Mesendoderm (in vitro differentiated cells): ENCODE data around the gene ATPAF1.
A peak's percentile ranks its signal among the peaks of the same experiment; 100 is the strongest.

Experiments used
- DNase-seq: peaks from one replicate; pipeline ENCODE4 v3.0.0; 2013
- H2AK5ac ChIP-seq: 2 replicates; pipeline ENCODE4 v1.6.1; 2013; ENCODE audit warnings: low read length, inconsistent platforms
- H2BK120ac ChIP-seq: 2 replicates; pipeline ENCODE4 v1.6.1; 2013; ENCODE audit warnings: low read depth, mild to moderate bottlenecking, low read length, moderate library complexity, mixed read lengths
- H2BK15ac ChIP-seq: replicated peaks from 2 replicates; pipeline ENCODE4 v1.6.1; 2013; ENCODE audit warnings: low read depth, mild to moderate bottlenecking, moderate library complexity
- H2BK5ac ChIP-seq: 2 replicates; pipeline ENCODE4 v1.6.1; 2013; ENCODE audit warnings: low read length, inconsistent platforms
- H3K18ac ChIP-seq: 2 replicates; pipeline ENCODE4 v1.6.1; 2013; ENCODE audit warnings: mild to moderate bottlenecking, low read length, mixed read lengths
- H3K23ac ChIP-seq: one replicate; pipeline ENCODE4 v1.6.1; 2013; ENCODE audit warnings: low read length
- H3K27ac ChIP-seq: 2 replicates; pipeline ENCODE4 v1.5.1; 2013; ENCODE audit warnings: low read depth, mild to moderate bottlenecking, inconsistent platforms, low read length, moderate library complexity
- H3K27me3 ChIP-seq: 2 replicates; pipeline ENCODE4 v1.6.1; 2013; ENCODE audit warnings: low read length, control low read depth, mild to moderate bottlenecking, inconsistent platforms; ENCODE audit not compliant: insufficient read depth, poor library complexity
- H3K36me3 ChIP-seq: 2 replicates; pipeline ENCODE4 v1.6.1; 2013; ENCODE audit warnings: low read length, inconsistent platforms; ENCODE audit not compliant: control insufficient read depth, insufficient read depth
- H3K4ac ChIP-seq: one replicate; pipeline ENCODE4 v1.6.1; 2013; ENCODE audit warnings: low read depth, mild to moderate bottlenecking, low read length, moderate library complexity
- H3K4me1 ChIP-seq: 2 replicates; pipeline ENCODE4 v1.6.1; 2013; ENCODE audit warnings: low read depth, low read length, inconsistent platforms; ENCODE audit not compliant: control insufficient read depth
- H3K4me2 ChIP-seq: 2 replicates; pipeline ENCODE4 v1.6.1; 2013; ENCODE audit warnings: low read length
- H3K4me3 ChIP-seq: 2 replicates; pipeline ENCODE4 v1.5.1; 2013; ENCODE audit warnings: mild to moderate bottlenecking, low read length
- H3K56ac ChIP-seq: one replicate; pipeline ENCODE4 v1.6.1; 2013; ENCODE audit warnings: low read length
- H3K79me1 ChIP-seq: 2 replicates; pipeline ENCODE4 v1.6.1; 2013; ENCODE audit warnings: low read length, inconsistent platforms
- H3K79me2 ChIP-seq: 2 replicates; pipeline ENCODE4 v1.6.1; 2013; ENCODE audit warnings: mild to moderate bottlenecking, low read length; ENCODE audit not compliant: control insufficient read depth, insufficient read depth
- H3K9ac ChIP-seq: 2 replicates; pipeline ENCODE4 v1.6.1; 2013; ENCODE audit warnings: low read length, inconsistent platforms
- H4K5ac ChIP-seq: one replicate; pipeline ENCODE4 v1.6.1; 2013; ENCODE audit warnings: low read length
- H4K8ac ChIP-seq: one replicate; pipeline ENCODE4 v1.6.1; 2013; ENCODE audit warnings: low read depth, mild to moderate bottlenecking, control low read depth, low read length, moderate library complexity
- WGBS: extraction: QIAGEN DNeasy Blood & Tissue Kit; methylation state at CpG from one replicate; pipeline ENCODE4 v1.1.7; 2013; ENCODE audit warnings: low lambda C conversion rate, missing lambda C conversion rate; ENCODE audit not compliant: insufficient coverage; ENCODE audit errors: extremely low coverage; 5-methylcytosine and 5-hydroxymethylcytosine counted together

Gene ATPAF1

DNA sequence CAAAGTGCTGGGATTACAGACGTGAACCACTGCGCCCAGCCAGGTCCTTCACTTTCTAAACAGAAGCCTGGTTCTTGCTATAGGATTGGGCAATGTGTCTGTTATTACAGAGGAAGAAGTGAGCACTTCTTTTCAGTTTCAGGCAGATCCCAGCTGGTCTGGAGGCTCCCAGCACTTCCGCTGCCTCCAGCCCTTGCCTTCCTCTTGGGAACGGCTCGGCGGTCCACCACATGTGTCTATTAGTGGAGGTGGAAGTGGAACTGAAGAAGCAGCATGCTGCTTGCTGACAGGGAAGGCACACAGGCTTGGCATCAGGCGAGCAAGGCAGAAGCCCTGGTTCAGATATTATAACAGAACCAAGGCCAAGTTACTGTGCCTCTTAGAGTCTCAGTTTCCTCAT, 81.1 kb downstream of the ATPAF1 start:
- Histone ChIP-seq H3K4me3 (no peak overlapping the region), H3K4ac (no peak overlapping the region), H2BK5ac (no peak overlapping the region), H3K79me2 (no peaks in the 10 kb centered on the region), H3K4me1 (no peaks in the 10 kb centered on the region), H4K5ac (no peak overlapping the region), H3K27ac (no peak overlapping the region), H3K18ac (no peak overlapping the region), H2AK5ac (no peak overlapping the region), H3K36me3 (no peaks in the 10 kb centered on the region), H3K79me1 (no peaks in the 10 kb centered on the region), H3K56ac (no peak overlapping the region), H3K9ac (no peak overlapping the region), H3K4me2 (no peak overlapping the region), H2BK15ac (no peak overlapping the region), H2BK120ac (no peak overlapping the region), H3K23ac (no peak overlapping the region), H3K27me3 (no peaks in the 10 kb centered on the region), H4K8ac (no peak overlapping the region)
- no peak for DNase-seq
- WGBS = no CpG with 5 or more reads among the region's 7 CpGs

DNA sequence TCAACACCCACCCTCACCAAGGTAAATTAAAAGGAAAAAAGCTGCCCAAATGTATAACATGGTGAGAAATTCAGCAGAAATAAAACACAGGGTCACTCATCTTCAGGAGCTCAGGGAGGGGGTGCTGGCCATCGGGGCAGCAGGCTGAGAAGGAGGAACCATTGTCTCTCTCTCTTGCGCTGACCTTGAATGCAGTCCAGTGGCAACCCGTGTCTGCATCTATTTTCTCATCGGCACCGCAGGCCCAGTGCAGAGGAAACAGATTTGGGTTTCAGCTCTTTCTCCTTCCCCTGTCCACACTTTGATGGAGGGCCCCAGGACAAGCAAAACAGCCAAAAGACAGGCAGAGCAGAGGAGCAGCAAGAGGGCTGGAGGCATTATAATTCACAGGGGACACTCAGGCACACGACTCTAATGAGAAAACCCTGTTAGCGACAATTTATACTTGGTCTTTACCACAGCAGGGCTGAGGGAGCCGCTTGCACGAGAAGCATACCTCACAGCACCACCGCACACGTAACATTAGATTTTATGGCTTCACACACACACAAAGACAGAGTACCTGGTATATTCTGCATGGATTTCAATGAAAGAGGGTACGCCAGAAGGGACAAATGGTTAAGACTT, 82.7 kb downstream of the ATPAF1 start:
- H3K4me2 ChIP-seq = no peak overlapping the region
- no peak overlapping the region for H3K27ac ChIP-seq
- no peak overlapping the region for H3K56ac ChIP-seq
- no peak overlapping the region for H3K18ac ChIP-seq
- H3K79me2 ChIP-seq = no peaks in the 10 kb centered on the region
- no peaks in the 10 kb centered on the region for H3K79me1 ChIP-seq
- no peak overlapping the region for H2BK120ac ChIP-seq
- H4K8ac ChIP-seq = no peak overlapping the region
- no peak overlapping the region for H2BK5ac ChIP-seq
- no peak overlapping the region for H3K23ac ChIP-seq
- H4K5ac ChIP-seq = no peak overlapping the region
- no peaks in the 10 kb centered on the region for H3K4me1 ChIP-seq
- H3K4me3 ChIP-seq = no peak overlapping the region
- H3K9ac ChIP-seq = no peak overlapping the region
- H3K36me3 ChIP-seq = no peaks in the 10 kb centered on the region
- H3K27me3 ChIP-seq = no peaks in the 10 kb centered on the region
- no CpG with 5 or more reads among the region's 12 CpGs for WGBS
- no peak for DNase-seq
- H3K4ac ChIP-seq = no peak overlapping the region
- no peak overlapping the region for H2AK5ac ChIP-seq
- no peak overlapping the region for H2BK15ac ChIP-seq

- DNase-seq = no peak
- H3K23ac ChIP-seq = no peak overlapping the region
- no peaks in the 10 kb centered on the region for H3K79me2 ChIP-seq
- H3K4me3 ChIP-seq = no peak overlapping the region
- H2BK5ac ChIP-seq = no peak overlapping the region
- H3K36me3 ChIP-seq = no peaks in the 10 kb centered on the region
- no peak overlapping the region for H4K8ac ChIP-seq
- no peaks in the 10 kb centered on the region for H3K27me3 ChIP-seq
- H2BK15ac ChIP-seq = no peak overlapping the region
- H2AK5ac ChIP-seq = no peak overlapping the region
- no CpG with 5 or more reads among the region's 5 CpGs for WGBS
- no peak overlapping the region for H3K4ac ChIP-seq
- H4K5ac ChIP-seq = no peak overlapping the region
- H3K79me1 ChIP-seq = no peaks in the 10 kb centered on the region
- H3K56ac ChIP-seq = no peak overlapping the region
- H3K27ac ChIP-seq = no peak overlapping the region
- H3K18ac ChIP-seq = no peak overlapping the region
- H3K4me1 ChIP-seq = no peaks in the 10 kb centered on the region
- no peak overlapping the region for H2BK120ac ChIP-seq
- H3K4me2 ChIP-seq = no peak overlapping the region
- H3K9ac ChIP-seq = no peak overlapping the region
Observed at GRCh38 chr1:46583494-46583893, 84.7 kb downstream of the ATPAF1 start.

DNA sequence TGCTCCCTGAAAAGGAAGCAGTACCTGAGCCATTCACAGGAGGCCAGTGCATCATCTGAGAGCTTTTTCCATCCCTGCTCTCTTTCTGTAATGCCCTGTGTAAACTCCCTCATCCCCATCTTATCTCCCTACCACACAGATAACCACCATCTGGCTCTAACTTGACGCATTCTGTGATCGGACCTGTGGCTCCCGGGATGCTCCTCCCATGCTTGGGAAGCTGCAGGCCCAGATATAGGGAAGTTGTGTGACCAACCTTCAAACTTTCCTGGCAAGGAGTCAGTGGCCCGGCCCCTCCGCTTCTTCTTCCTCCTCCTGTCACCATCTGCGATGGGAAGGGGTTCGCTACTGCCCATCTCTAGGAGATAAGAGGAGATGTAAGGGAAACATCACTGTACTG, 85.2 kb downstream of the ATPAF1 start:
- no peak overlapping the region for H2AK5ac ChIP-seq
- H3K18ac ChIP-seq = no peak overlapping the region
- H3K9ac ChIP-seq = no peak overlapping the region
- no peak overlapping the region for H2BK120ac ChIP-seq
- H3K56ac ChIP-seq = no peak overlapping the region
- H3K23ac ChIP-seq = no peak overlapping the region
- no peaks in the 10 kb centered on the region for H3K4me1 ChIP-seq
- no peaks in the 10 kb centered on the region for H3K79me1 ChIP-seq
- peak; percentile 56 for DNase-seq
- H2BK5ac ChIP-seq = no peak overlapping the region
- no peak overlapping the region for H3K4me2 ChIP-seq
- H3K27me3 ChIP-seq = no peaks in the 10 kb centered on the region
- no peak overlapping the region for H4K8ac ChIP-seq
- H3K36me3 ChIP-seq = no peaks in the 10 kb centered on the region
- H2BK15ac ChIP-seq = no peak overlapping the region
- no CpG with 5 or more reads among the region's 7 CpGs for WGBS
- no peak overlapping the region for H4K5ac ChIP-seq
- H3K79me2 ChIP-seq = no peaks in the 10 kb centered on the region
- H3K4ac ChIP-seq = no peak overlapping the region
- no peak overlapping the region for H3K27ac ChIP-seq
- H3K4me3 ChIP-seq = no peak overlapping the region
